GM21825 (cell line): ENCODE measurements around the gene CLDN5.

Source experiments
- ATAC-seq: cut with Tn5 transposase; IDR thresholded peaks from one replicate; pipeline ENCODE4 v1.9.1; 2021; ENCODE audit warnings: mild to moderate bottlenecking, moderate library complexity; ENCODE audit not compliant: unreplicated experiment

Gene CLDN5

GRCh38 chr22:19483481-19484244 lies 40.5 kb downstream of the CLDN5 start:
- no peak for ATAC-seq

GRCh38 chr22:19482297-19482696 lies 41.9 kb downstream of the CLDN5 start:
- no peak for ATAC-seq

DNA sequence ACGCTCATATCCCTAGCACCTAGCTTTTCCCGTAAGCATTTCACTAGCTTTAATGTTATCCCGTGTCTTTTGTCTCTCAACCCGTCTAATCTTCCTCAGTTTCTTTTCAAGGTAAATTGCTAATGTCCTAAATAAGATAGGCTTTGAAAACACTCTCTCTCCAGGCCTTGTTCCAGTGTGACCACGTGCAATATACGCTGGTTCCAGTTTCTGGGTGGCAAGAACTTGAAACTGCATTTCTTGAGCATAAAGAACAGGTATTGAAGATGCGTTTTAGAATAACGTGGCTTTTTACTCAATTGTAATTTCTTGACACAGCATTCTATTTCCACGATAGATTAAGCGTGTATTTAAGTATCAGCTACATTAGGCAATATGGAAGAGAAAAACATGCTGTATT lies 43.4 kb downstream of the CLDN5 start:
- ATAC-seq: no peak

DNA sequence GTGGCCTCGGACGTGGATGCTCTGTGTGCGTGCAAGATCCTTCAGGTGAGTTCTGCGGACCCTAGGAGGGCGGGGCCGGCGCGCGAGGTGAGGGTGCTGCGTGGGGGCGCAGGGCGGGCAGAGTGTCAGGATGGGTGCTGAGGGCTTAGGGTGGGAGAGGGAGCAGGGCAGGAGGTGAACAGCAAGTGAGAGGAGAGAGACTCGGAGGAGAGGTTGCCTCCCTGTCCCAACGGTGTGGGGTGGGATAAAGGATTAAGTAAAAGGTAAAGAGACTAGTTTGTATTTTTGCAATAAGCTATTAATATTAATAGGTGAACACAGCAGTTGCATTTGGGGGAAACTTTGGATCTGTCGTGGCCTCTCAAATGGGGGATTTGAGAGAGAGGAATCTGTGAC lies 44.0 kb downstream of the CLDN5 start:
- ATAC-seq: no peak

- peak; percentile 76 for ATAC-seq
Observed at GRCh38 chr22:19479355-19480172, 44.6 kb downstream of the CLDN5 start, which contains the start of gene CDC45. CDC45 (plus strand) TSS chr22:19479920; CDS start chr22:19479969, 49 bp downstream.

DNA sequence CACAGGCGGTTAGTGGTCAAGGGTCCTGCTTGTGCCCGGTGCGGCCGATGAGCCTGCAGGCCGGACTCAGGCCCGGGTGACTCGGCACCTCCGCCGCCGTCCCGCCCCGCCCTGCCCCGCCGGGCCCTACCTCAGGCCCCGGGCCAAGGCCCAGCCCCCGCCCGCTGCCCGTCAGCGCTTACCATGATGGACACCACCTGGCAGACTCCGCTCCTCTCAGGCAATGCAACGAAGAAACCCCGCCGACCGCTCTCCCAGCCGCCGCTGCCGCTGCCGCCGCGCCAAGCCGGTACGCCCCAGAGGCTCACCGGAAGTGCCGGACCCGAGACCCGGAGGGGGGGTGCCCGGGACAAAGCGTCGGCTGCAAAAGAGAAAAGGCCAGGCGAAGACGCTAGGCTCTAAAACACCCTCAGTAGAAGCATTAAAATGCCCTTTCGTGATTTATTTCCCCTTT lies 45.3 kb downstream of the CLDN5 start, which contains the start of gene UFD1:
Gene UFD1 (minus strand): TSS at position 293 of the 454 bp plus-strand sequence. CDS start 108 bp downstream, at position 185.
- ATAC-seq: peak; percentile 49

DNA sequence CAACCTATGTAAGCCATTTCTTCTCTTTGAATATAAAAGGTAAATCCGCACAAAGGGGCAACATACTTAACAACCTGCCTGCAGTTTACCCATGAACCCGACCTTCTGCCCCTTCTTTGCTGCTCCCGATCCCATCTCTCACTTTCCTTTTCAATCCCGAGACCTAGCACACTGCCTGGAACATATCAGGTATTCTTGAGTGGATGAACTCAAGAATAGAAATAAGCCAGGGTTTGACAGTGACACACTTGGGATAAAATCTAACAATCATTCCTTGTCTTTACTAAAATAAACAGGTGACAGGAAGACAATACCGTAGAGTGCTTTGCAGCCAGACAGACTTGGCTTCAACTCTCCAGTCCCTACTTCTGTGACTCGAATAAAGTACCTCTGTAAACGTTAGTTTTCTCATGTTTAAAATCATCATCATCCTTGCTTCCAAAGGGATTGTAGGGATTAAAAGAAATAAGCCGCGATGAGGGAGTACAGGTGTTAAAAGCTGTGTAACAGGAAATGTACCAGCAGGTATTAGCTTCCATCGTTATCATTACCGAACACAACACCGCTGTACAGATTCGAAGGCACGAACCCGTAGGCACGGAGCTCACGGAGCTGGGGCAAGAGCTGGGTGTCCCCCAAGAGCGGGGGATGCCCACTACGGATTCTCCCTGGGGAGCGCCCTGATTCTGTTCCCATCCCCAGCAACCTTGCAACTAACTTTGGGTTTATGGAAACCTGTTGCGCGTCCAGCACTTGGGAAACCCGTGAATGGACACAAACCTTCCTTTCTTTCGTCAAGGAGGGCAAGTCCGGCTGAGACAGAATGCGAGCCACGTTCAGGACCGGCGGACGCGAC lies 45.9 kb downstream of the CLDN5 start:
- ATAC-seq: no peak

GRCh38 chr22:19477321-19478044 lies 46.7 kb downstream of the CLDN5 start:
- no peak for ATAC-seq

DNA sequence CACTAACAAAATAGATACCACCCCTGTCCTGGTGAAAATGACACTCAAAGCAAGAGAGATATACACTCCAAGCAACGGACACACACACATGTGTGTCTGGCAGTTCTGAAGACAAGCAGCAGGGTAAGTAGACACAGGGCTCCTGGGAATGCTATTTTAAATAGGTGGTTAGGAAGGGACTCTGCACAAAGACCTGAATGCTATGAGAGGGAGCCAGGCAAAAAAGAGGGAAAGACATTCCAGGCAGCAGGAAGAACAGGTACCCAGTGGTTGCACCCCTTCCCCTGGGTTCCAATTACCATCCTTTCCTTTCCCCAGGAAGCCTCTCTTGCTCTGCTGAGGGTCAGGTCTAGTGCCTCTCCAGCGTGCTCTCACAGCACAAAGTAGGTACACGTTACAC lies 48.2 kb downstream of the CLDN5 start:
- no peak for ATAC-seq

- ATAC-seq: no peak
Observed at GRCh38 chr22:19473578-19473977, 50.6 kb downstream of the CLDN5 start.
